ENCODE measurements around the gene TIGD3.

- TF ChIP-seq GABPA (IDR thresholded peaks at IDR 0.05; ENCODE audit: borderline replicate concordance, insufficient read depth, low read length) (no peak), JUND (IDR thresholded peaks at IDR 0.05; ENCODE audit: low read length) (no peak), CHD1 (IDR thresholded peaks at IDR 0.05; ENCODE audit: low read depth, low read length) (no peak), FOSL1 (IDR thresholded peaks at IDR 0.05; ENCODE audit: insufficient read depth, low read depth, low read length) (no peak), POLR2AphosphoS5 (IDR thresholded peaks at IDR 0.05; ENCODE audit: low read depth, low read length) (no peak), CTCF (IDR thresholded peaks at IDR 0.05; ENCODE audit: control extremely low read depth in 1 of 3, insufficient read depth in 1 of 3, low read depth in 1 of 3, low read length in 3 of 3) (peak; percentile 19 to 41 (median 19)), RAD21 (IDR thresholded peaks at IDR 0.05 in 1 of 2, conservative IDR thresholded peaks at IDR 0.05 in 1 of 2; ENCODE audit: low read depth in 2 of 2, low read length in 2 of 2) (no peak), EZH2 (IDR thresholded peaks at IDR 0.05; ENCODE audit: low read depth, low read length, severe bottlenecking) (no peak), USF2 (IDR thresholded peaks at IDR 0.05; ENCODE audit: low read length) (no peak), KDM4A (IDR thresholded peaks at IDR 0.05; ENCODE audit: low read depth, low read length, severe bottlenecking) (no peak), E2F6 (IDR thresholded peaks at IDR 0.05) (no peak), ZNF274 (IDR thresholded peaks at IDR 0.05; ENCODE audit: borderline replicate concordance, extremely low read depth, low read length) (no peak), CHD2 (IDR thresholded peaks at IDR 0.05; ENCODE audit: low read length) (no peak), TAF1 (IDR thresholded peaks at IDR 0.05; ENCODE audit: low read depth, low read length) (no peak)
Observed at GRCh38 chr11:65380460-65381119, 26.0 kb downstream of the TIGD3 start.

All from H1 (cell line).